WTC11 (cell line): ENCODE results near the gene CLDN6. TPM values are rescaled to one million over a fixed set of nuclear protein-coding genes. Genes with fewer than 3 reads are reported as not detected.

ENCODE experiments used
- ATF1 ChIP-seq: sonication (generic); formaldehyde crosslinking; IDR thresholded peaks from 2 replicates; pipeline ENCODE4 v1.8.1; 2023; ENCODE audit warnings: mild to moderate bottlenecking, moderate library complexity, missing genetic modification reagents
- CDX4 ChIP-seq: fragments of 250-450 bp; sonication (Bioruptor Pico); IDR thresholded peaks from 2 replicates; pipeline ENCODE4 v1.9.0; 2021; ENCODE audit warnings: moderate library complexity, mild to moderate bottlenecking, inconsistent platforms, borderline replicate concordance
- CREM ChIP-seq: sonication (generic); formaldehyde crosslinking; IDR thresholded peaks from 2 replicates; pipeline ENCODE4 v1.8.1; 2022; ENCODE audit warnings: mild to moderate bottlenecking, missing genetic modification reagents, moderate library complexity
- CTCF ChIP-seq: fragments of 200-600 bp; IDR thresholded peaks from 2 replicates; pipeline ENCODE4 v1.8.0; 2022; ENCODE audit warnings: antibody characterized with exemption
- FOXP1 ChIP-seq: sonication (generic); formaldehyde crosslinking; IDR thresholded peaks from 2 replicates; pipeline ENCODE4 v1.8.0; 2022; ENCODE audit warnings: missing genetic modification reagents, mild to moderate bottlenecking, moderate library complexity, borderline replicate concordance
- GTF2I ChIP-seq: fragments of 250-450 bp; sonication (Bioruptor Pico); conservative IDR thresholded peaks from 2 replicates; pipeline ENCODE4 v1.4.0; 2021; ENCODE audit warnings: mild to moderate bottlenecking
- HMGXB4 ChIP-seq: sonication (generic); formaldehyde crosslinking; IDR thresholded peaks from 2 replicates; pipeline ENCODE4 v1.8.1; 2023; ENCODE audit warnings: mild to moderate bottlenecking, moderate library complexity, missing genetic modification reagents
- IRF1 ChIP-seq: sonication (generic); formaldehyde crosslinking; IDR thresholded peaks from 2 replicates; pipeline ENCODE4 v1.8.0; 2023; ENCODE audit warnings: missing genetic modification reagents
- OVOL2 ChIP-seq: fragments of 250-450 bp; sonication (Bioruptor Pico); IDR thresholded peaks from 2 replicates; pipeline ENCODE4 v1.9.0; 2021; ENCODE audit warnings: mild to moderate bottlenecking, borderline replicate concordance
- PREB ChIP-seq: sonication (generic); formaldehyde crosslinking; IDR thresholded peaks from 2 replicates; pipeline ENCODE4 v1.8.1; 2022; ENCODE audit warnings: mild to moderate bottlenecking, missing genetic modification reagents, moderate library complexity, borderline replicate concordance
- SP1 ChIP-seq: sonication (generic); formaldehyde crosslinking; conservative IDR thresholded peaks from 2 replicates; pipeline ENCODE4 v1.8.1; 2022; ENCODE audit warnings: missing genetic modification reagents
- TCF7 ChIP-seq: sonication (generic); formaldehyde crosslinking; IDR thresholded peaks from 2 replicates; pipeline ENCODE4 v1.8.0; 2022; ENCODE audit warnings: mild to moderate bottlenecking, low read depth, missing genetic modification reagents, moderate library complexity
- ZBTB21 ChIP-seq: sonication (generic); formaldehyde crosslinking; IDR thresholded peaks from 2 replicates; pipeline ENCODE4 v1.8.1; 2023; ENCODE audit warnings: mild to moderate bottlenecking, missing genetic modification reagents, borderline replicate concordance
- ZNF121 ChIP-seq: sonication (generic); formaldehyde crosslinking; IDR thresholded peaks from 2 replicates; pipeline ENCODE4 v1.8.0; 2023; ENCODE audit warnings: missing genetic modification reagents
- total RNA-seq: library from RNA; stranded (reverse); gene quantifications from 3 replicates; pipeline ENCODE4 v1.2.3, GENCODE V29; 2021
- TF ChIP-seq, protein P1 (sequence below): sonication (generic); formaldehyde crosslinking; IDR thresholded peaks from 2 replicates; pipeline ENCODE4 v1.8.1; 2022; ENCODE audit warnings: mild to moderate bottlenecking, moderate library complexity, missing genetic modification reagents
- TF ChIP-seq, protein P2 (sequence below): sonication (generic); formaldehyde crosslinking; IDR thresholded peaks from 2 replicates; pipeline ENCODE4 v1.8.1; 2023; ENCODE audit warnings: mild to moderate bottlenecking, missing genetic modification reagents, moderate library complexity
- TF ChIP-seq, protein P3 (sequence below): sonication (generic); formaldehyde crosslinking; IDR thresholded peaks from 2 replicates; pipeline ENCODE4 v1.8.1; 2022; ENCODE audit warnings: missing genetic modification reagents, borderline replicate concordance
- TF ChIP-seq, protein P4 (sequence below): sonication (generic); formaldehyde crosslinking; IDR thresholded peaks from 2 replicates; pipeline ENCODE4 v1.8.1; 2023; ENCODE audit warnings: mild to moderate bottlenecking, missing genetic modification reagents
- TF ChIP-seq, protein P5 (sequence below): sonication (generic); formaldehyde crosslinking; IDR thresholded peaks from 2 replicates; pipeline ENCODE4 v1.8.0; 2022; ENCODE audit warnings: mild to moderate bottlenecking, missing genetic modification reagents

The CLDN6 gene
- total RNA-seq, 1 experiment from 2014 or later: 746 TPM

GRCh38 chr16:2980227-2981176 is 37.5 kb downstream of the CLDN6 start, which contains the start of gene PKMYT1 (continued):
- no peak for TF ChIP-seq OVOL2
- TF ChIP-seq, protein P1, sequence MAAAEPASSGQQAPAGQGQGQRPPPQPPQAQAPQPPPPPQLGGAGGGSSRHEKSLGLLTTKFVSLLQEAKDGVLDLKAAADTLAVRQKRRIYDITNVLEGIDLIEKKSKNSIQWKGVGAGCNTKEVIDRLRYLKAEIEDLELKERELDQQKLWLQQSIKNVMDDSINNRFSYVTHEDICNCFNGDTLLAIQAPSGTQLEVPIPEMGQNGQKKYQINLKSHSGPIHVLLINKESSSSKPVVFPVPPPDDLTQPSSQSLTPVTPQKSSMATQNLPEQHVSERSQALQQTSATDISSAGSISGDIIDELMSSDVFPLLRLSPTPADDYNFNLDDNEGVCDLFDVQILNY (CRISPR knock-in tag): peak; percentile 56
- TF ChIP-seq, protein P2, sequence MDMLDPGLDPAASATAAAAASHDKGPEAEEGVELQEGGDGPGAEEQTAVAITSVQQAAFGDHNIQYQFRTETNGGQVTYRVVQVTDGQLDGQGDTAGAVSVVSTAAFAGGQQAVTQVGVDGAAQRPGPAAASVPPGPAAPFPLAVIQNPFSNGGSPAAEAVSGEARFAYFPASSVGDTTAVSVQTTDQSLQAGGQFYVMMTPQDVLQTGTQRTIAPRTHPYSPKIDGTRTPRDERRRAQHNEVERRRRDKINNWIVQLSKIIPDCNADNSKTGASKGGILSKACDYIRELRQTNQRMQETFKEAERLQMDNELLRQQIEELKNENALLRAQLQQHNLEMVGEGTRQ (CRISPR knock-in tag): peak; percentile 41; the same call in 1 of the 2 replicates
- no peak for TF ChIP-seq ZBTB21 (CRISPR knock-in tag)
- no peak for TF ChIP-seq CTCF
- TF ChIP-seq ZNF121 (CRISPR knock-in tag): no peak
- no peak for TF ChIP-seq TCF7
- peak; percentile 37; the same call in 1 of the 2 replicates for TF ChIP-seq FOXP1 (CRISPR knock-in tag)
- no peak for TF ChIP-seq GTF2I (CRISPR knock-in tag)
- no peak for TF ChIP-seq CREM
- TF ChIP-seq SP1 (CRISPR knock-in tag): peak; percentile 83
- TF ChIP-seq HMGXB4 (CRISPR knock-in tag): no peak; the same call in 1 of the 2 replicates
- TF ChIP-seq PREB (CRISPR knock-in tag): no peak
- TF ChIP-seq ATF1 (CRISPR knock-in tag): no peak
- no peak for TF ChIP-seq IRF1 (CRISPR knock-in tag)
- TF ChIP-seq, protein P3, sequence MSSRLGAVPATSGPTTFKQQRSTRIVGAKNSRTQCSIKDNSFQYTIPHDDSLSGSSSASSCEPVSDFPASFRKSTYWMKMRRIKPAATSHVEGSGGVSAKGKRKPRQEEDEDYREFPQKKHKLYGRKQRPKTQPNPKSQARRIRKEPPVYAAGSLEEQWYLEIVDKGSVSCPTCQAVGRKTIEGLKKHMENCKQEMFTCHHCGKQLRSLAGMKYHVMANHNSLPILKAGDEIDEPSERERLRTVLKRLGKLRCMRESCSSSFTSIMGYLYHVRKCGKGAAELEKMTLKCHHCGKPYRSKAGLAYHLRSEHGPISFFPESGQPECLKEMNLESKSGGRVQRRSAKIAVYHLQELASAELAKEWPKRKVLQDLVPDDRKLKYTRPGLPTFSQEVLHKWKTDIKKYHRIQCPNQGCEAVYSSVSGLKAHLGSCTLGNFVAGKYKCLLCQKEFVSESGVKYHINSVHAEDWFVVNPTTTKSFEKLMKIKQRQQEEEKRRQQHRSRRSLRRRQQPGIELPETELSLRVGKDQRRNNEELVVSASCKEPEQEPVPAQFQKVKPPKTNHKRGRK (CRISPR knock-in tag): no peak
- TF ChIP-seq, protein P4, sequence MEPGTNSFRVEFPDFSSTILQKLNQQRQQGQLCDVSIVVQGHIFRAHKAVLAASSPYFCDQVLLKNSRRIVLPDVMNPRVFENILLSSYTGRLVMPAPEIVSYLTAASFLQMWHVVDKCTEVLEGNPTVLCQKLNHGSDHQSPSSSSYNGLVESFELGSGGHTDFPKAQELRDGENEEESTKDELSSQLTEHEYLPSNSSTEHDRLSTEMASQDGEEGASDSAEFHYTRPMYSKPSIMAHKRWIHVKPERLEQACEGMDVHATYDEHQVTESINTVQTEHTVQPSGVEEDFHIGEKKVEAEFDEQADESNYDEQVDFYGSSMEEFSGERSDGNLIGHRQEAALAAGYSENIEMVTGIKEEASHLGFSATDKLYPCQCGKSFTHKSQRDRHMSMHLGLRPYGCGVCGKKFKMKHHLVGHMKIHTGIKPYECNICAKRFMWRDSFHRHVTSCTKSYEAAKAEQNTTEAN (CRISPR knock-in tag): 0 out of 2 replicates have a peak, but pooled peaks have one; percentile 6
- TF ChIP-seq, protein P5, sequence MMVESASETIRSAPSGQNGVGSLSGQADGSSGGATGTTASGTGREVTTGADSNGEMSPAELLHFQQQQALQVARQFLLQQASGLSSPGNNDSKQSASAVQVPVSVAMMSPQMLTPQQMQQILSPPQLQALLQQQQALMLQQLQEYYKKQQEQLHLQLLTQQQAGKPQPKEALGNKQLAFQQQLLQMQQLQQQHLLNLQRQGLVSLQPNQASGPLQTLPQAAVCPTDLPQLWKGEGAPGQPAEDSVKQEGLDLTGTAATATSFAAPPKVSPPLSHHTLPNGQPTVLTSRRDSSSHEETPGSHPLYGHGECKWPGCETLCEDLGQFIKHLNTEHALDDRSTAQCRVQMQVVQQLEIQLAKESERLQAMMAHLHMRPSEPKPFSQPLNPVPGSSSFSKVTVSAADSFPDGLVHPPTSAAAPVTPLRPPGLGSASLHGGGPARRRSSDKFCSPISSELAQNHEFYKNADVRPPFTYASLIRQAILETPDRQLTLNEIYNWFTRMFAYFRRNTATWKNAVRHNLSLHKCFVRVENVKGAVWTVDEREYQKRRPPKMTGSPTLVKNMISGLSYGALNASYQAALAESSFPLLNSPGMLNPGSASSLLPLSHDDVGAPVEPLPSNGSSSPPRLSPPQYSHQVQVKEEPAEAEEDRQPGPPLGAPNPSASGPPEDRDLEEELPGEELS (CRISPR knock-in tag): peak; percentile 63; the same call in 1 of the 2 replicates
- TF ChIP-seq CDX4 (CRISPR knock-in tag): no peak
